Stimulated activated CD8-positive, alpha-beta memory T cell treated with anti-CD3 and anti-CD28 coated beads, Interleukin-4, amount 100 ng/mL, for 24 hours (primary cell): ENCODE data around the gene TNPO1.
A peak's percentile ranks its signal among the peaks of the same experiment; 100 is the strongest.
"Not testable (repeated sequence)": the region's sequence is repeated elsewhere in the genome, so short reads cannot be mapped to it uniquely, and the experiment has no call there.

ENCODE experiments used
- DNase-seq: peaks from one replicate; pipeline ENCODE4 v3.0.0-alpha.2; 2020; ENCODE audit warnings: low read depth

TNPO1 gene

DNA sequence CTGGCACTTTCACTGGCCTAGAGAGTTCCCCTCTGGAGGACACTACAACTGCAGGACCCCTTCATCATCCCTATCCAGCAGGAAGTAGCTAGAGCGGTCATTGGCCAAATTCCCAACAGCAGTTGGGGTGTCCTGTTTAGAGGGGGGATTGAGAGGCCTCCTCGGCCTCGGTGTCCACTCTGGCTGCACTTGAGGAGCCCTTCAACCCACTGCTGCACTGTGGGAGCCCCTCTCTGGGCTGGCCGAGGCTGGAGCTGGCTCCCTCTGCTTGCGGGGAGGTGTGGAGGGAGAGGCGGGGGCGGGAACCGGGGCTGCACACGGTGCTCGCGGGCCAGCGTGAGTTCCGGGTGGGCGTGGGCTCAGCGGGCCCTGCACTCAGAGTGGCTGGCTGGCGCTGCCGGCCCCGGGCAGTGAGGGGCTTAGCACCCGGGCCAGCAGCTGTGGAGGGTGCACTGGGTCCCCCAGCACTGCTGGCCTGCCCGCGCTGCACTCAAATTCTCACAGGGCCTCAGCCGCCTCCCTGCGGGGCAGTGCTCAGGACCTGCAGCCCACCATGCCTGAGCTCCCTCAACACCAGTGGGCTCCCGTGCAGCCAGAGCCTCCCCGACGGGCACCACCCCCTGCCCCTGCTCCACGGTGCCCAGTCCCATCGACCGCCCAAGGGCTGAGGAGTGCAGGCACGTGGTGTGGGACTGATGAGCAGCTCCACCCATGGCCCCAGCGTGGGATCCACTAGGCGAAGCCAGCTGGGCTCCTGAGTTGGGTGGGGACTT is 118.7 kb downstream of the TNPO1 start:
- DNase-seq, result not testable (repeated sequence)

DNA sequence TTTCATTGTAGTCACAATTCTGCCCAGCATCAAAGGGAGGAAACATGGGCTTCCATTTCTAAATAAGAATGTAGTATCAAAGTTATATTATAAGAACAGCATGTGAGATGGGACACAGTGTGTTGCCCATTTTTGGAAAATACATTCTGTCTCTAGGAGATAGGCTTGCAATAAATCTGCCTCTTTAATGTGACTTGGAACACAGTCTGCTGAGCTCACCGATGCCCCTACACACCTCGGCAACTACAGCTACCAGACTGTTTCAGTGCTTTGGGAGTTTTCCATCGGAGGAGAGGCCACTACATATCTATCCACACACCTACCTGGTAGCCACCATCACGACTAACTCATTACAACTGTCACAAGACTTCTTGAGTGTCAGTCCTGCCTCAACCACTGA is 120.4 kb downstream of the TNPO1 start:
- no peak for DNase-seq

DNA sequence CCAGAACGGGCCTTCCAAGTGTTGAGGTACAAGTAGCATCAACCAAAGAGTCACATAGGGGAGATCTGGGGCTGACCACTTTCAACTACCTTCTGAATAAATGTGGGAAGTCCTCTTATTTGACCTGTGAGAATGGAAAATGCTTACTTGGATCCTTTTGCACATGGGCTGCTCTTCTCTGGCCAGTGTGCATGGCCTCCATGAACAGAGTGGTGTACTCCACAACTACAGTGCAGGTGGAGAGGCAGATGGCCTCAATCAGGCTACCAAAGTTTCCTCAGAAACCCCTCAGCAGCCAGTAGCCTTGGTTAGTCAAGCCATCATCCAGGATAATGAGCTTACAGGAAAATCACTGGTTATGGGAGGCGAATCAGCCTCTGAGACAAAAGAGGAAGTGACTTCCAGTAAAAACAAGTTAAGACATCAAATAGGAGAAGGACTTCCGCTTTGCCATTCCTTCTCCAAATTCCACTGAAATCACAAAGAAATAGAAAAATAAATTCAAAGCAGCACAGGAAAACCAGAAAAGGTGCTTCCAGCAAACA is 121.1 kb downstream of the TNPO1 start:
- no peak for DNase-seq

DNA sequence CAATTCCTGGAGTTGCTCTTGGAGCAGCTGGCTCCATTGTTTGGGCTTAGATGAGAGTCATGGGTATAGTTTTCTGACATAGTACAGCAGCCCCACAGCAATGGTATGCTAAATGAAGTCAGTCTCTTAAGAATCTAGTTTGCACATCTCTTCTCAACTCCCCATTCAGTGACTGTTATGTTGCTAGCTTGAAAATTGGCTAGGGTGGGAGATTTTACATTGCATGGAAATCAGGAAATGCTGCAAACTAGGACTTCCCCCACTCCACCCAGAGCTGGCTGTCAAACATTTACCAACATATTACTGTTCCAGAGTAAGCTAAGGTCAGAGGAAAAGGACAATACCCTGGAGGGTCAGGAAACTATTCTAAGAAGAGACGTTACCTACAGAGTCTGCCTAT is 121.7 kb downstream of the TNPO1 start:
- no peak for DNase-seq

DNA sequence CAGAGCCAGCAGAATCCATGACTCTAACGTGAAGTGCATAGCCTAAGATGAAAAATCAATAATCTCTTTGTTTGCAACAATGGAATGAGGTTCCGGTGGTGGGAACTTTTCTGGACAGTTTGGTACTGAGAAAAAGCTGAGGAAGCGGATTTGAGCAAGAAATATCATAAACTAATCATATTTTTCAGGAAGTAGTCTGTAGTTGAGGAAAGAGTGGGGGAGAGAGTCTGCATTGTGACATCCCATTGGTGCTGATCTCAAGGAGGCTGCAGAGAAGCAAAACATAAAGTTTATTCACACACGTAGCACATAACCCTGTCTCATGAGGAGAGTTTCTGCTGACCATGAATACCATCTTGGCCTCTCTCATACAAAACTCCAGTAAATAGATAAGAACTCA is 123.6 kb downstream of the TNPO1 start:
- no peak for DNase-seq

DNA sequence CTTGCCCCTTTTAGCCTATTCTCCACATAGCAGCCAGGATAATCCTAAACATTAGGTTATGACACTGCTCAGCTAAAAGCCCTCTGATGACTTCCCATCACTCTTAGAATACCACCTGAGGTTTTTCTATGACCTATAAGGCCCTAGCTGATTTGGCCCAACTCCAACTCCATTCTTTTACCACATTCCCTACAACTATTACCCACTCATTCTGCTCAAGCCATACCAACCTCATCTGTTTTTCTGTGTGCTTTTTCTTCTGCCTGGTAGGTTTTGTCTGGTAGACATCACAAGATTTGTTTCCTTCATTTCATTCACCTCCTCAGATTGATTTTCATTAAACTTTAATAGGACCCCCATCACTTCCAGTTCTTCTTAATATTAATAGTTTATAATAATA is 126.8 kb downstream of the TNPO1 start:
- no peak for DNase-seq

DNA sequence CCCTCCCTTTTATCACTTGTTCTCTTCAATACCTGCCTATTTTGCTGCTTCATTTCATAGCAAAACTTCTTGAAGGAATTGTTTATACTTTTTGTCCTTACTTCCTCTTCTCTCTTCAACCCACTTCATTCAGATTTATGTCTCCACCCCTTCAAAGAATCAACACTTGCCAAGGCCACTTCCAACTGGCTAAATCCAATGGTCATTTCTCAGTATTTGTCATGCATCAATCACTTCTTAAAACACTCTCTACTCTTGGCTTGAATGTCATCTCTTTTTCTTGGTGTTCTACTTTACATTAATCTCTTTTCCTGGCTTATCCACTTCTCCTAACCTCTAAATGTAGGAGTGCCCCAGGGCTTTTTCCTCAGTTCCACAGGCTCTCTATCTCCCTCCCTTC is 131.0 kb downstream of the TNPO1 start:
- DNase-seq, result no peak

DNA sequence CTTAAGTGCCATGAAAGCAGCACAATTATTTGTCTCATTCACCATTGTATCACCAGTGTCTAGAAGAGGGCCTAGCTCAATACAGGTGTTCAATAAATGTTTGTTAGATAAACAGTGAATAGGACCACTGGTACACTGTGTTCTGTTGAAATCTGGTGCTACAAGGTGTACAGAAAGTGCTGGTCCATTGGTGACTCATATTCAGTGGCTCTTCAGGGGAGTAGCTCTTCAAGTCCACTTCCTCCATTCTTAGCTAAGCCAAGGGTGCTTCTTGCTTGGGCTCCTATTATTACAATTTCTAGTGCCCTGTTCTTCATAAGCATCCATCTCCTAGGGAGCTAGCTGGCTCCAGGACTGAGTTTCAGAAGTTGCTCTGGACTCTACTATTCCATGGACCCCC is 133.0 kb downstream of the TNPO1 start:
- no peak for DNase-seq

DNA sequence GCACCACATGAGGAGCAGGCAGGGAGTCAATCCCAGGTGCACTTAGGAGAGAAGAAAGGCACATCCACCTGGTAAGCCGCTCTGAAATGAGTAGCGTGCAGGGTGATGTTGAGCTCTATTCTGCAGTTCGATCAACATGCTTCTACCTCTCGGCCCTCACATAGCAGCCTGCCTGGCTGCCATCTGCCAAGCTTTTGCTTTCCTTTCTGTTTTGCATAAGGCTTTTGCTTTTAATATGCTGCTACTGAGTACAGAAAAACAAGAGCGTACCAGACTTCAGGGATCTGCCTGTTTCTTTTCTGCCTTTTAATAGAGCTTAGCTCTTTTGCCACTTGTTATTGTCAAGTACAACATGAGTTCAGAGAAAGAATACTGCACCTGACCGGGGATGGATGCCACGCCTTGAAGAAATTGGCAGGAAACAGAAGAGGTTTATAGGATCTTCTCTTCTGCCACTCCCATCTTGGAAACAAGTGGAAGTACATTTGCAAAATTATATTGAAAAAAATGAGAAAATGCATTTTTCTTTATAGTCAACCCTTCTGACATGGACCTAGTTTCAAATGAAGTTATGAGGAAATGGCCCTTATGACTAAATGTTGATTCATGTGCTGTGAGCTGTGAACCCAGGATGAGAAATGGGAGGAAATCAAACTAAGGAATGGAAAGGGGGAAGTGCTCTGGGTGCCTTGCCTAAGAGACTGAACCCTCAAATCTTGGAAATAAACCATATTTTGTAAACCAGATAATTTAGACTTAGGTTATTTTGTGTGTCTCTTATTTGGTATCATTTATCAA is 135.4 kb downstream of the TNPO1 start:
- no peak for DNase-seq

DNA sequence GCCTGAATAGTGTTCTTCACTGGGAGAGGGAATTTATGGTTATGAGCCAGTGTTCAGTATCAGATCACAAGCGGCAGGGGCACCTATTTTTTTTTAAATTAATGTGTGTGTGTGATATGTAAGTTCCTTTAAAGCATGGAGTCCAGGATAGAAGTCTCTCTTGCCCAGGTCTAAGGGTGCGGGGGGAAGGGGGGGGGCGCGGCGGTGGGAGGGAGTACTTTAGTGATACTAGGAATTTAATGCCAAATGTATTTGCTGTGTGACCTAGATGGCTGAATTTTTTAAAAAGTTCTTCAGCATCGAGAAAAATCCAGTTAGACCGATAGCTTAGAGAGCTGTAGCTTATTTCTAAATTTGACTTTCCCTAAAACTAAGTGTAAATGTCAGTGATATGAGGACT is 137.9 kb downstream of the TNPO1 start:
- no peak for DNase-seq

DNA sequence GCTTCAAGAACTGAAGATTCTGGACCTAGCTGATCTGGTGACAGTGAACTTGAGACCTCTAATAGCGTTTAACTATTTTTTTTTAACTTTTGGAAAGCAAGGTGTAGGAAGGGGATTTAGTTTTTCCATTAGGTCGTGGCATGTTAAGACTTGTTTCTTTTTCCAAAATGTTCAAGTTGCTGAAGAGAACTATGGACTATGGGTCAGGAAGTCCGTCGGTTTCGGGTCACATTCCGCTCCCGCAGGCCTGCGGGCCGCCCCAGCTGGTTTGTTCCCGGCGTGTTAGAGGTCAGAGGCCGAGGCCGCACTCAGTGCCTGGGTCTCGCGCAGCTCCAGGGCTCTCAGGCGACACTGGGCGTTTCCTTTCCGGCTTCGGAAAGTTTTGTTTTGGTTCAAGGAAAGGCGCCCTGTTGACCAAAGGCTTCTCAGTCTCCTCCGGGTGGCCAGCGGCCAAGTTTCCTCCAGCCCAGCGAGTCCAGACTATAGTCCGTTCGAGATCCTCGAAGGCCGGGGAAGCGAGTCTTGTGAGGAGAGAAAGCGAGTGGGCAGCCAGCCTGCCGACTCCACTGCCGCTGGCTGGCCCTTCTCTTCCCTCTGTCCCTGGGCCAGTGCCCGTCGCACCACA is 138.8 kb downstream of the TNPO1 start:
- peak; percentile 7 for DNase-seq

DNA sequence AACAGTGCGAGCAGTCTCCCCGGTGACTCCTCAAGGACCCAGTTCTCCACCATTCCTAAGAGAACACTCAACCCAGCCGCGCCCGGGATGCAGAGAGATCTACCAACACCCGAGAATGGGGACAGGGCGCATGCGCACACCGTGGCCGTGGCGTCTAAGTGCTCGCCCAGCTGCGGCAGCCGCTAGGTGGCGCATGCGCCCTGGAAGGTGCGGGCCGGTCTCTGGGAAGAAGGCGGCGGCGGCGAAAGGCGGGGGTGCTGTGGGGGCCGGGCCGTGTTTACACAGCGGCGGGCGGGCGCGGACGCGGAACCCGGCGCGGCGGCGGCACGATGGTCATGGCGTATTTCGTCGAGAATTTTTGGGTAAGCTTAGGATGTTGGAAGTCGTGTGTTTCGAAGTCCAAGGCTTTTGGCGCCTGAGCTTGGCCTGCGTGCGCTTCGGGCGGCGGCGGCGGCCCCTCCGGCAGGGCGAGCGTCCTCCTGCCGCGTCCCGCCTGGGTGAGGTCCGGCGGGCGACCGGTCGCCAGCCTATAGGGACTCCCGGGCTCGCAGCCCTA is 139.4 kb downstream of the TNPO1 start, which contains the start of gene FCHO2:
FCHO2 (plus strand) TSS at position 274 of the 556 bp plus-strand sequence; CDS start at position 330, 56 bp downstream.
- DNase-seq, result peak; percentile 94

DNA sequence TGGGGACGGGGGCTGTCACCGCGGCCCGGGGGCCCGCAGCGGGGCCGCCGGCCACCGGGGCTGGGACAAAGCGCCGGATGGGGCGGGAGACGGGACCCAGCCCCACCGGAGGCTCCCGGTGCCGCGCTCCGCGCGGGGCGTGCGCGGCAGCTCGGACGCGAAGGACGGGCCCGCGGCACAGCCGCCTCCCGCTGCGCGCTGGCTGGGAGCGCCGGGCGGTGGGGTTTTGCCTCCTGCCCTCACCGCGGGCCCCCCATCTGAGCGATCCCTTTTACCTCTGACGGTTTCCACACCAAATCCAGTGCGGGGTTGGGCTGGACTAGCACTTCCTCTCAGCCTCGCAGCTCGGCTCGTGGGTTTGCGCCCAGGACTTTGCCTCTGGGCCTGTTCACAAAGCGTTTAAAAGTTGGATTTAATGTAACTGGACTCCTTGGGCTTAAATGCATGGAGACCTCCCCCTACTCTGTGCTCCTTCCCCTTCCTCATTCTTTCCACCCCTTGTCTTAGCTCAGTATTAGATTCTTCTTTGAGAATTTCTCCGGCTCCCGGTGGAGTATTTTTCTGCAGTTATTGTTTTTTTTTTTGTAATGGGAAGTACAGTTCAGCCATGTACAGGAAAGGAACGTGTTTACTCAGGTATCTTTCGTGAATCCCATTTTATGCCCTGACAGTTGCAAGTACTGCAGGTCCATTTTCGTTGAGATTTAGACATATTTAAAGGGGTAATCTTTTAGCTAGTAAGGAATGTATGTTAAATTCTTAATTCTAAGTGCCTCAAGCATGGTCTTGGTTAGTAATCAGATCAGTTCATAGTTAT is 140.1 kb downstream of the TNPO1 start:
- peak; percentile 11 for DNase-seq

DNA sequence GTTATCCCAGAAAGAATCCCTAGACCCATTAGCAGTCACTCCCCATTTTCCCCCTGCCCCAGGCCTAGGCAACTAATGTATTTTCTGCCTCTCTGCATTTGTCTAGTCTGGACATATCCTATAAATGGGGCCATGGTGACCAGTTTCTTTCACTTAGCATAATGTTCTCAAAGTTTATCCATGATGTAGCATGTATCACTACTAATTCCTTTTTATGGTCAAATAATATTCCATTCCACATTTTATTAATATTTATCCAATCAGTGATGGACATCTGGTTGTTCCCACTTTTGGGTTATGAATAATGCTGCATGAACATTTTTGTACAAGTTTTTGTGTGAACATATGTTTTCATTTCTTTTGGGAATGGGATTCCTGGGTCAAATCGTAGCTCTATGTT is 140.9 kb downstream of the TNPO1 start:
- DNase-seq, result no peak

DNA sequence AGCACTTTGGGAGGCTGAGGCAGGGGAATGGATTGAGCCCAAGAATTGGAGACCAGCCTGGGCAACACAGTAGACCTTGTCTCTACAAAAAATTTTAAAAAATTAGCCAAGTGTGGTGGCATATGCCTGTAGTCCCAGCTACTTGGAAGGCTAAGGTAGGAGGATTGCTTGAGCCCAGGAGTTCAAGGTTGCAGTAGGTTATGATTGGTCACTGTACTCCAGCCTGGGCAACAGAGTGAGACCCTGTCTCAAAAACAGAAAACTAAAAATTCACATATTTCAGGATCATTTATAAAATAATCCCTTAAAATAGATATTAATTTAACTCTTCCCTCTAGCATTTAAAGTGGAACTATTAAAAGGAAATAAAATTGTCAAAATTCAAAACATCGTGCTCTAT is 142.8 kb downstream of the TNPO1 start:
- no peak for DNase-seq
